HepG2 (cell line): ENCODE results near the gene FLAD1. TPM values are rescaled to one million over a fixed set of nuclear protein-coding genes. Genes with fewer than 3 reads are reported as not detected.

Experiments
- CCAR2 ChIP-seq: fragments of 200-400 bp; formaldehyde crosslinking; optimal IDR thresholded peaks from 2 replicates; pipeline ENCODE3; 2018; ENCODE audit warnings: low read depth, mild to moderate bottlenecking, low read length, moderate library complexity
- CENPX ChIP-seq: sonication (generic); formaldehyde crosslinking; IDR thresholded peaks from 2 replicates; pipeline ENCODE4 v1.9.0; 2021; ENCODE audit warnings: mild to moderate bottlenecking, missing genetic modification reagents, moderate library complexity
- GATAD2A ChIP-seq: IDR thresholded peaks from 2 replicates; pipeline ENCODE4 v1.6.1; 2016
- HDAC1 ChIP-seq: sonication (generic); formaldehyde crosslinking; IDR thresholded peaks from 2 replicates; pipeline ENCODE4 v1.5.1; 2020; ENCODE audit warnings: mild to moderate bottlenecking, missing genetic modification reagents
- HNF4A ChIP-seq: sonication (generic); formaldehyde crosslinking; IDR thresholded peaks from 2 replicates; pipeline ENCODE4 v1.4.0; 2020; ENCODE audit warnings: missing genetic modification reagents
- KDM1A ChIP-seq: IDR thresholded peaks from 2 replicates; pipeline ENCODE4 v1.6.1; 2016; ENCODE audit warnings: missing compliant biosample characterization
- SIN3A ChIP-seq: IDR thresholded peaks from 2 replicates; pipeline ENCODE4 v1.6.1; 2011; ENCODE audit warnings: low read depth, mild to moderate bottlenecking, control low read depth, low read length, borderline replicate concordance
- XBP1 ChIP-seq: sonication (generic); formaldehyde crosslinking; IDR thresholded peaks from 2 replicates; pipeline ENCODE4 v1.5.0; 2020; ENCODE audit warnings: missing genetic modification reagents
- ZKSCAN1 ChIP-seq: fragments of 150-350 bp; IDR thresholded peaks from 2 replicates; pipeline ENCODE4 v1.6.1; 2014; ENCODE audit warnings: low read length
- polyA plus RNA-seq, 8 experiments: library from polyadenylated mRNA; depleted of rRNA in 3 of 8; stranded (reverse) in 7 of 8; unstranded in 1 of 8; fragments of >200 nt; fragmentation: Illumina TruSeq in 4 of 8; extraction: Trizol in 4 of 8; gene quantifications; 2 replicates each; pipeline versions ENCODE4 v1.2.1 to v1.2.3, GENCODE V29; 2011 to 2016; ENCODE audit warnings: low read depth in 4 of 8, missing spikeins in 1 of 8, mixed read lengths in 1 of 8; ENCODE audit not compliant: insufficient read depth in 1 of 8
- total RNA-seq, 5 experiments: library from RNA; depleted of rRNA; stranded (reverse); fragments of >200 nt; fragmentation: Illumina TruSeq; extraction: Trizol; gene quantifications; 2 replicates each; pipeline ENCODE4 v1.2.3, GENCODE V29; 2016; ENCODE audit warnings: low read depth in 1 of 5
- TF ChIP-seq, protein P1 (sequence below): sonication (generic); formaldehyde crosslinking; IDR thresholded peaks from one replicate; pipeline ENCODE4 v1.5.1; 2020; ENCODE audit warnings: mild to moderate bottlenecking, missing genetic modification reagents; ENCODE audit errors: not compliant biosample characterization
- TF ChIP-seq, protein P2 (sequence below): sonication (generic); formaldehyde crosslinking; IDR thresholded peaks from 2 replicates; pipeline ENCODE4 v1.8.0; 2022; ENCODE audit warnings: missing genetic modification reagents, mild to moderate bottlenecking, borderline replicate concordance
- TF ChIP-seq, protein P3 (sequence below): sonication (generic); formaldehyde crosslinking; IDR thresholded peaks from 2 replicates; pipeline ENCODE4 v1.8.0; 2022; ENCODE audit warnings: mild to moderate bottlenecking, missing genetic modification reagents, borderline replicate concordance
- TF ChIP-seq, protein P4 (sequence below): sonication (generic); formaldehyde crosslinking; IDR thresholded peaks from 2 replicates; pipeline ENCODE4 v1.8.1; 2022; ENCODE audit warnings: low read depth, mild to moderate bottlenecking, missing genetic modification reagents
- TF ChIP-seq, protein P5 (sequence below): sonication (generic); formaldehyde crosslinking; conservative IDR thresholded peaks from 2 replicates; pipeline ENCODE4 v1.8.0; 2022; ENCODE audit warnings: missing genetic modification reagents

The FLAD1 gene
- total and polyA plus RNA-seq, 2 of the 13 experiments (the other 11 are each of a cell fraction or from before 2014, with no cell fraction given): 25.9 to 32.8 TPM

DNA sequence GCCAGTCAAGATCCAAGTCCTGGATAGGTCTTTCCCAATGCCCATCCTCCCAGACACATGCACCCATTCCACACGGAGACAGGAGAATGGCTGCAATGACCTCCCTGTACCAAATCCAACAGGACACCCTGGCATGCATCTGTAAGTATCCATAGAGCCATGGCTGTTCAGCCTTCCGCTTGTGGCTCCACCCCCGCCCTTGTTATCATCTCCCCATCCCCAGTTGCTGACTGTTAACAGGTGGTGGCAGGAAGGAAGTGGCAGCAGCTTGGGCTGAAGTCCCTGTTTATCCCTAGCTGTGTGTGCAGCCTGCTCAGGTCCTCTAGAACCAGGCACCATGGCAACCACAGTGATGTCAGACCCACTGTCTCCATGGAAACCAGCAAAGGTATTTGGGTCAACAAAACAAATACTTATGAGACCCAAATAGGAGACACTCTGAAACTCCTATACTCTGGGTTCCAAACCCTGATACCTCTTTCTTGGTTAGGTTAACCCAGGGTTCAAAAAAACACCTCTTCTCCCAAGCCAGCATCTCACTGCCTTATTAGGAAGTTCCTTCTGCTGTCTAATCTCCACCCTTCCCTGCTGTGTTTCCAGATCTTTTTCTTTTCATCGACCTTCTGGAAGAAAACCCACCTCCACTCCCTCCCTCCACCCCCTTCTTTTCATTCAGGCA is 28.0 kb upstream of the FLAD1 start (continued):
- TF ChIP-seq, protein P1, sequence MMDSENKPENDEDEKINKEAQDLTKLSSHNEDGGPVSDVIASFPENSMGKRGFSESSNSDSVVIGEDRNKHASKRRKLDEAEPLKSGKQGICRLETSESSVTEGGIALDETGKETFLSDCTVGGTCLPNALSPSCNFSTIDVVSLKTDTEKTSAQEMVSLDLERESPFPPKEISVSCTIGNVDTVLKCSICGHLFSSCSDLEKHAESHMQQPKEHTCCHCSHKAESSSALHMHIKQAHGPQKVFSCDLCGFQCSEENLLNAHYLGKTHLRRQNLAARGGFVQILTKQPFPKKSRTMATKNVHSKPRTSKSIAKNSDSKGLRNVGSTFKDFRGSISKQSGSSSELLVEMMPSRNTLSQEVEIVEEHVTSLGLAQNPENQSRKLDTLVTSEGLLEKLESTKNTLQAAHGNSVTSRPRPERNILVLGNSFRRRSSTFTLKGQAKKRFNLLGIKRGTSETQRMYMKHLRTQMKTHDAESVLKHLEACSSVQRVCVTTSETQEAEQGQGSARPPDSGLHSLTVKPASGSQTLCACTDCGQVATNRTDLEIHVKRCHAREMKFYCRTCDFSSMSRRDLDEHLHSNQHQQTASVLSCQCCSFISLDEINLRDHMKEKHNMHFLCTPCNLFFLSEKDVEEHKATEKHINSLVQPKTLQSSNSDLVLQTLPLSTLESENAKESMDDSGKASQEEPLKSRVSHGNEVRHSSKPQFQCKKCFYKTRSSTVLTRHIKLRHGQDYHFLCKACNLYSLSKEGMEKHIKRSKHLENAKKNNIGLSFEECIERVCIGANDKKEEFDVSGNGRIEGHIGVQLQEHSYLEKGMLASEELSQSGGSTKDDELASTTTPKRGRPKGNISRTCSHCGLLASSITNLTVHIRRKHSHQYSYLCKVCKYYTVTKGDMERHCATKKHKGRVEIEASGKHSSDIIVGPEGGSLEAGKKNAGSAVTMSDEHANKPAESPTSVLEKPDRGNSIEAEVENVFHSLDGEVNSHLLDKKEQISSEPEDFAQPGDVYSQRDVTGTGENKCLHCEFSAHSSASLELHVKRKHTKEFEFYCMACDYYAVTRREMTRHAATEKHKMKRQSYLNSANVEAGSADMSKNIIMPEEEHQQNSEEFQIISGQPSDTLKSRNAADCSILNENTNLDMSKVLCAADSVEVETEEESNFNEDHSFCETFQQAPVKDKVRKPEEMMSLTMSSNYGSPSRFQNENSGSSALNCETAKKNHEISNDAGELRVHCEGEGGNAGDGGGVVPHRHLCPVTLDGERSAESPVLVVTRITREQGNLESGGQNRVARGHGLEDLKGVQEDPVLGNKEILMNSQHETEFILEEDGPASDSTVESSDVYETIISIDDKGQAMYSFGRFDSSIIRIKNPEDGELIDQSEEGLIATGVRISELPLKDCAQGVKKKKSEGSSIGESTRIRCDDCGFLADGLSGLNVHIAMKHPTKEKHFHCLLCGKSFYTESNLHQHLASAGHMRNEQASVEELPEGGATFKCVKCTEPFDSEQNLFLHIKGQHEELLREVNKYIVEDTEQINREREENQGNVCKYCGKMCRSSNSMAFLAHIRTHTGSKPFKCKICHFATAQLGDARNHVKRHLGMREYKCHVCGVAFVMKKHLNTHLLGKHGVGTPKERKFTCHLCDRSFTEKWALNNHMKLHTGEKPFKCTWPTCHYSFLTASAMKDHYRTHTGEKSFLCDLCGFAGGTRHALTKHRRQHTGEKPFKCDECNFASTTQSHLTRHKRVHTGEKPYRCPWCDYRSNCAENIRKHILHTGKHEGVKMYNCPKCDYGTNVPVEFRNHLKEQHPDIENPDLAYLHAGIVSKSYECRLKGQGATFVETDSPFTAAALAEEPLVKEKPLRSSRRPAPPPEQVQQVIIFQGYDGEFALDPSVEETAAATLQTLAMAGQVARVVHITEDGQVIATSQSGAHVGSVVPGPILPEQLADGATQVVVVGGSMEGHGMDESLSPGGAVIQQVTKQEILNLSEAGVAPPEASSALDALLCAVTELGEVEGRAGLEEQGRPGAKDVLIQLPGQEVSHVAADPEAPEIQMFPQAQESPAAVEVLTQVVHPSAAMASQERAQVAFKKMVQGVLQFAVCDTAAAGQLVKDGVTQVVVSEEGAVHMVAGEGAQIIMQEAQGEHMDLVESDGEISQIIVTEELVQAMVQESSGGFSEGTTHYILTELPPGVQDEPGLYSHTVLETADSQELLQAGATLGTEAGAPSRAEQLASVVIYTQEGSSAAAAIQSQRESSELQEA (CRISPR knock-in tag): no peak
- TF ChIP-seq, protein P2, sequence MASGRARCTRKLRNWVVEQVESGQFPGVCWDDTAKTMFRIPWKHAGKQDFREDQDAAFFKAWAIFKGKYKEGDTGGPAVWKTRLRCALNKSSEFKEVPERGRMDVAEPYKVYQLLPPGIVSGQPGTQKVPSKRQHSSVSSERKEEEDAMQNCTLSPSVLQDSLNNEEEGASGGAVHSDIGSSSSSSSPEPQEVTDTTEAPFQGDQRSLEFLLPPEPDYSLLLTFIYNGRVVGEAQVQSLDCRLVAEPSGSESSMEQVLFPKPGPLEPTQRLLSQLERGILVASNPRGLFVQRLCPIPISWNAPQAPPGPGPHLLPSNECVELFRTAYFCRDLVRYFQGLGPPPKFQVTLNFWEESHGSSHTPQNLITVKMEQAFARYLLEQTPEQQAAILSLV (CRISPR knock-in tag): no peak
- TF ChIP-seq, protein P3, sequence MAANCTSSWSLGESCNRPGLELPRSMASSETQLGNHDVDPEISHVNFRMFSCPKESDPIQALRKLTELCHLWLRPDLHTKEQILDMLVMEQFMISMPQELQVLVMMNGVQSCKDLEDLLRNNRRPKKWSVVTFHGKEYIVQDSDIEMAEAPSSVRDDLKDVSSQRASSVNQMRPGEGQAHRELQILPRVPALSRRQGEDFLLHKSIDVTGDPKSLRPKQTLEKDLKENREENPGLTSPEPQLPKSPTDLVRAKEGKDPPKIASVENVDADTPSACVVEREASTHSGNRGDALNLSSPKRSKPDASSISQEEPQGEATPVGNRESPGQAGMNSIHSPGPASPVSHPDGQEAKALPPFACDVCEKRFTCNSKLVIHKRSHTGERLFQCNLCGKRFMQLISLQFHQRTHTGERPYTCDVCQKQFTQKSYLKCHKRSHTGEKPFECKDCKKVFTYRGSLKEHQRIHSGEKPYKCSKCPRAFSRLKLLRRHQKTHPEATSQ (CRISPR knock-in tag): no peak
- TF ChIP-seq CENPX (CRISPR knock-in tag): no peak
- TF ChIP-seq KDM1A (CRISPR knock-in tag): peak; percentile 54; the same call in 1 of the 2 replicates
- no peak for TF ChIP-seq CCAR2
- no peak for TF ChIP-seq ZKSCAN1
- no peak for TF ChIP-seq GATAD2A (CRISPR knock-in tag)
- TF ChIP-seq, protein P4, sequence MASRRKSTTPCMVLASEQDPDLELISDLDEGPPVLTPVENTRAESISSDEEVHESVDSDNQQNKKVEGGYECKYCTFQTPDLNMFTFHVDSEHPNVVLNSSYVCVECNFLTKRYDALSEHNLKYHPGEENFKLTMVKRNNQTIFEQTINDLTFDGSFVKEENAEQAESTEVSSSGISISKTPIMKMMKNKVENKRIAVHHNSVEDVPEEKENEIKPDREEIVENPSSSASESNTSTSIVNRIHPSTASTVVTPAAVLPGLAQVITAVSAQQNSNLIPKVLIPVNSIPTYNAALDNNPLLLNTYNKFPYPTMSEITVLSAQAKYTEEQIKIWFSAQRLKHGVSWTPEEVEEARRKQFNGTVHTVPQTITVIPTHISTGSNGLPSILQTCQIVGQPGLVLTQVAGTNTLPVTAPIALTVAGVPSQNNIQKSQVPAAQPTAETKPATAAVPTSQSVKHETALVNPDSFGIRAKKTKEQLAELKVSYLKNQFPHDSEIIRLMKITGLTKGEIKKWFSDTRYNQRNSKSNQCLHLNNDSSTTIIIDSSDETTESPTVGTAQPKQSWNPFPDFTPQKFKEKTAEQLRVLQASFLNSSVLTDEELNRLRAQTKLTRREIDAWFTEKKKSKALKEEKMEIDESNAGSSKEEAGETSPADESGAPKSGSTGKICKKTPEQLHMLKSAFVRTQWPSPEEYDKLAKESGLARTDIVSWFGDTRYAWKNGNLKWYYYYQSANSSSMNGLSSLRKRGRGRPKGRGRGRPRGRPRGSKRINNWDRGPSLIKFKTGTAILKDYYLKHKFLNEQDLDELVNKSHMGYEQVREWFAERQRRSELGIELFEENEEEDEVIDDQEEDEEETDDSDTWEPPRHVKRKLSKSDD (CRISPR knock-in tag): no peak
- peak; percentile 58 for TF ChIP-seq HDAC1
- TF ChIP-seq, protein P5, sequence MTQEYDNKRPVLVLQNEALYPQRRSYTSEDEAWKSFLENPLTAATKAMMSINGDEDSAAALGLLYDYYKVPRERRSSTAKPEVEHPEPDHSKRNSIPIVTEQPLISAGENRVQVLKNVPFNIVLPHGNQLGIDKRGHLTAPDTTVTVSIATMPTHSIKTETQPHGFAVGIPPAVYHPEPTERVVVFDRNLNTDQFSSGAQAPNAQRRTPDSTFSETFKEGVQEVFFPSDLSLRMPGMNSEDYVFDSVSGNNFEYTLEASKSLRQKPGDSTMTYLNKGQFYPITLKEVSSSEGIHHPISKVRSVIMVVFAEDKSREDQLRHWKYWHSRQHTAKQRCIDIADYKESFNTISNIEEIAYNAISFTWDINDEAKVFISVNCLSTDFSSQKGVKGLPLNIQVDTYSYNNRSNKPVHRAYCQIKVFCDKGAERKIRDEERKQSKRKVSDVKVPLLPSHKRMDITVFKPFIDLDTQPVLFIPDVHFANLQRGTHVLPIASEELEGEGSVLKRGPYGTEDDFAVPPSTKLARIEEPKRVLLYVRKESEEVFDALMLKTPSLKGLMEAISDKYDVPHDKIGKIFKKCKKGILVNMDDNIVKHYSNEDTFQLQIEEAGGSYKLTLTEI: no peak
- peak; percentile 55; the same call in 1 of the 2 replicates for TF ChIP-seq SIN3A
- no peak for TF ChIP-seq HNF4A (CRISPR knock-in tag)
- TF ChIP-seq XBP1 (CRISPR knock-in tag): no peak
